Loucy (cell line): ENCODE data around the gene SERPINA5.

ENCODE experiments used
- H2AFZ ChIP-seq: fragments of 200-600 bp; sonication (generic); 2 replicates; pipeline ENCODE4 v1.6.0; 2016; ENCODE audit warnings: antibody characterized with exemption, mild to moderate bottlenecking, low read length, moderate library complexity
- H3F3A ChIP-seq: fragments of 200-600 bp; 2 replicates; pipeline ENCODE4 v1.6.0; 2016; ENCODE audit warnings: antibody characterized with exemption, low read depth, mild to moderate bottlenecking
- H3K27me3 ChIP-seq: fragments of 200-600 bp; sonication (generic); 2 replicates; pipeline ENCODE4 v1.6.1; 2014; ENCODE audit warnings: low read length, mild to moderate bottlenecking; ENCODE audit not compliant: insufficient read depth, poor library complexity, severe bottlenecking
- H3K36me3 ChIP-seq: fragments of 200-600 bp; sonication (generic); 2 replicates; pipeline ENCODE4 v1.6.1; 2016; ENCODE audit warnings: low read length; ENCODE audit not compliant: insufficient read depth
- H3K4me1 ChIP-seq: fragments of 200-600 bp; sonication (generic); 2 replicates; pipeline ENCODE4 v1.5.1; 2014; ENCODE audit warnings: low read length, mild to moderate bottlenecking; ENCODE audit not compliant: insufficient read depth, poor library complexity, severe bottlenecking
- H3K4me2 ChIP-seq: fragments of 200-600 bp; sonication (generic); 2 replicates; pipeline ENCODE4 v1.6.0; 2014; ENCODE audit warnings: antibody characterized with exemption, low read length, low read depth, mild to moderate bottlenecking; ENCODE audit not compliant: poor library complexity, severe bottlenecking
- H3K4me3 ChIP-seq: fragments of 200-600 bp; sonication (generic); 2 replicates; pipeline ENCODE4 v1.5.1; 2014; ENCODE audit warnings: low read length, mild to moderate bottlenecking, mixed read lengths; ENCODE audit not compliant: poor library complexity, severe bottlenecking
- H3K79me2 ChIP-seq: fragments of 200-600 bp; sonication (generic); 2 replicates; pipeline ENCODE4 v1.6.1; 2014; ENCODE audit warnings: low read length; ENCODE audit not compliant: insufficient read depth
- H3K9ac ChIP-seq: fragments of 200-600 bp; sonication (generic); 2 replicates; pipeline ENCODE4 v1.6.0; 2014; ENCODE audit warnings: mild to moderate bottlenecking, low read depth, low read length, moderate library complexity; ENCODE audit not compliant: poor library complexity, severe bottlenecking
- H3K9me2 ChIP-seq: fragments of 200-600 bp; sonication (generic); replicated peaks from 2 replicates; pipeline ENCODE4 v1.6.1; 2016; ENCODE audit warnings: low read depth, low read length, mixed read lengths
- H3K9me3 ChIP-seq: fragments of 200-600 bp; sonication (generic); 2 replicates; pipeline ENCODE4 v1.6.1; 2014; ENCODE audit warnings: mild to moderate bottlenecking, antibody characterized with exemption, low read length, low read depth; ENCODE audit not compliant: insufficient read depth
- H4K20me1 ChIP-seq: fragments of 200-600 bp; sonication (generic); 2 replicates; pipeline ENCODE4 v1.6.0; 2014; ENCODE audit warnings: antibody characterized with exemption, low read length, mild to moderate bottlenecking; ENCODE audit not compliant: insufficient read depth, poor library complexity, severe bottlenecking
- CTCF ChIP-seq: fragments of 200-600 bp; sonication (generic); conservative IDR thresholded peaks from 2 replicates; pipeline ENCODE4 v1.5.1; 2014; ENCODE audit warnings: mild to moderate bottlenecking, antibody characterized with exemption, low read length
- EZH2phosphoT487 ChIP-seq: fragments of 200-600 bp; IDR thresholded peaks from 2 replicates; pipeline ENCODE4 v1.6.1; 2018; ENCODE audit warnings: antibody characterized with exemption, mild to moderate bottlenecking, moderate library complexity, borderline replicate concordance

Gene SERPINA5

GRCh38 chr14:94591073-94591472, 9.8 kb downstream of the SERPINA5 start:
- Histone ChIP-seq H3K9ac (no peak overlapping the region), H3K9me3 (peaks cover 2% of the 10 kb centered on the region; the same call in 1 of the 2 replicates), H3K27me3 (no peaks in the 10 kb centered on the region), H3K4me1 (no peaks in the 10 kb centered on the region), H3K9me2 (no peaks in the 10 kb centered on the region), H3K4me2 (no peak overlapping the region), H4K20me1 (no peaks in the 10 kb centered on the region), H3K36me3 (no peaks in the 10 kb centered on the region), H3K4me3 (no peak overlapping the region), H3K79me2 (no peaks in the 10 kb centered on the region), H3F3A (no peaks in the 10 kb centered on the region), H2AFZ (no peak overlapping the region)
- TF ChIP-seq EZH2phosphoT487 (no peak), CTCF (no peak)

- no peak overlapping the region for H3K4me3 ChIP-seq
- H3K36me3 ChIP-seq: no peaks in the 10 kb centered on the region
- H3K79me2 ChIP-seq: no peaks in the 10 kb centered on the region
- H3K4me1 ChIP-seq: no peaks in the 10 kb centered on the region
- no peaks in the 10 kb centered on the region for H4K20me1 ChIP-seq
- H3K9me2 ChIP-seq: no peaks in the 10 kb centered on the region
- H3F3A ChIP-seq: no peaks in the 10 kb centered on the region
- no peaks in the 10 kb centered on the region for H3K27me3 ChIP-seq
- H2AFZ ChIP-seq: no peak overlapping the region
- H3K9me3 ChIP-seq: peaks cover 2% of the 10 kb centered on the region; the same call in 1 of the 2 replicates
- H3K9ac ChIP-seq: no peak overlapping the region
- TF ChIP-seq CTCF (no peak), EZH2phosphoT487 (no peak)
- H3K4me2 ChIP-seq: no peak overlapping the region
Observed at GRCh38 chr14:94591871-94592270, 10.6 kb downstream of the SERPINA5 start.

GRCh38 chr14:94592457-94592856, 11.2 kb downstream of the SERPINA5 start:
- Histone ChIP-seq H3K4me2 (no peak overlapping the region), H3K4me3 (no peak overlapping the region), H3K9ac (no peak overlapping the region), H3K4me1 (no peaks in the 10 kb centered on the region), H3K27me3 (no peaks in the 10 kb centered on the region), H2AFZ (no peak overlapping the region), H4K20me1 (no peaks in the 10 kb centered on the region), H3K79me2 (no peaks in the 10 kb centered on the region), H3K9me3 (peaks cover 2% of the 10 kb centered on the region; the same call in 1 of the 2 replicates), H3K9me2 (no peaks in the 10 kb centered on the region), H3F3A (no peaks in the 10 kb centered on the region), H3K36me3 (no peaks in the 10 kb centered on the region)
- no peak for TF ChIP-seq CTCF
- no peak for TF ChIP-seq EZH2phosphoT487
